H1 (cell line): ENCODE data around the gene ZBTB48. TPM values are rescaled to one million over a fixed set of nuclear protein-coding genes. Genes with fewer than 3 reads are reported as not detected.

ENCODE experiments used
- CBX8 ChIP-seq: fragments of 300-800, 300-1000 bp; sonication (generic); IDR thresholded peaks from 2 replicates; pipeline ENCODE4 v1.7.1; 2016; ENCODE audit warnings: low read depth, low read length, borderline replicate concordance
- YY1 ChIP-seq: IDR thresholded peaks from 2 replicates; pipeline ENCODE4 v1.6.1; 2011; ENCODE audit warnings: low read depth, mild to moderate bottlenecking, low read length
- polyA plus RNA-seq, 7 experiments: library from polyadenylated mRNA; depleted of rRNA in 3 of 7; stranded (reverse) in 5 of 7; unstranded in 2 of 7; fragments of >200 nt in 5 of 7; fragments of 200-250 nt in 2 of 7; gene quantifications; 1 replicate in 5 of 7; 2 replicates in 1 of 7; 4 replicates in 1 of 7; pipeline versions ENCODE4 v1.2.1 to v1.2.3, GENCODE V29; 2011 to 2013; ENCODE audit warnings: missing spikeins in 2 of 7, mixed read lengths in 2 of 7
- total RNA-seq: library from RNA; stranded (reverse); fragmentation: NEBNext Ultra II Directional; extraction: Animal tissue kit (Norgen Biotek cat#: 25700); gene quantifications from 2 replicates; pipeline ENCODE4 v1.2.1, GENCODE V29; 2021
- TF ChIP-seq, protein P1 (sequence below): IDR thresholded peaks from 2 replicates; pipeline ENCODE4 v1.6.1; 2012; ENCODE audit warnings: low read length, inconsistent platforms
- TF ChIP-seq, protein P2 (sequence below): IDR thresholded peaks from 2 replicates; pipeline ENCODE4 v1.6.1; 2011; ENCODE audit warnings: low read depth, mild to moderate bottlenecking, low read length; ENCODE audit not compliant: insufficient read depth

Gene ZBTB48
- total and polyA plus RNA-seq, 2 of the 8 experiments (the other 6 are each of a cell fraction or from before 2014, with no cell fraction given), result 28.2 to 28.8 TPM

DNA sequence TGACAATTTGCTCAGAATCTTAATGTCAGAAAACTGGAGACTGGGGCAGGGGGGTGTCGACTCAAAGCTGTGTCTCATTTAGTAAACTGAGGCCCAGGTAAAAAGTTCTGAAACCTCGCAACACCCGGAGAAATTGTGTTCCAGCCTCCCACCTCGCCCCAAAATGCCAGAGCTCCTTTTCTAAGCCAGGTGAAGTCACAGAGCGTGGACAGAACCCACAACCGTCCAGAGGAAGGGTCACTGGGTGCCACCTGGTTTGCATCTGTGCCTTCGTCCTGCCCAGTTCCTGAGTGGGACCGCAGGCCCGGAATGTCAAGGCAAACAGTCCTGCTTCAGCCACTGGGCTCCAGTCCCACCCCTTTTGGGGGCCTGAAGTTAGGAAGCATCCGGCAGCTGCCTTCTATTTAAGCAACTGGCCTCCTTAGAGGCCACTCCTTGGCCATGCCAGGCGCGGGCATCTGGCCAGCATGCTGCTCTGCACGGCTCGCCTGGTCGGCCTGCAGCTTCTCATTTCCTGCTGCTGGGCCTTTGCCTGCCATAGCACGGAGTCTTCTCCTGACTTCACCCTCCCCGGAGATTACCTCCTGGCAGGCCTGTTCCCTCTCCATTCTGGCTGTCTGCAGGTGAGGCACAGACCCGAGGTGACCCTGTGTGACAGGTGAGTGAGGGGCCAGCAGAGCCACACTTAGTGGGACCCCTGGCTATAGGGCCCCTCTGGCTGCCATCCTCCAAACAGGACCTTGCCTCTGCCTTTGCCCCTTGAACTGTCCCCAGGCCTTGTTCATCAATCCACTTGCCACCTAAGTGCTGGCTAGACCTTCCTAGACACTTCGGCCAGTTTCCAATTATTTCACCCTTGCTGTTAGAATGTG is 24.7 kb upstream of the ZBTB48 start, which contains the start of gene TAS1R1 (continued):
- TF ChIP-seq, protein P1, sequence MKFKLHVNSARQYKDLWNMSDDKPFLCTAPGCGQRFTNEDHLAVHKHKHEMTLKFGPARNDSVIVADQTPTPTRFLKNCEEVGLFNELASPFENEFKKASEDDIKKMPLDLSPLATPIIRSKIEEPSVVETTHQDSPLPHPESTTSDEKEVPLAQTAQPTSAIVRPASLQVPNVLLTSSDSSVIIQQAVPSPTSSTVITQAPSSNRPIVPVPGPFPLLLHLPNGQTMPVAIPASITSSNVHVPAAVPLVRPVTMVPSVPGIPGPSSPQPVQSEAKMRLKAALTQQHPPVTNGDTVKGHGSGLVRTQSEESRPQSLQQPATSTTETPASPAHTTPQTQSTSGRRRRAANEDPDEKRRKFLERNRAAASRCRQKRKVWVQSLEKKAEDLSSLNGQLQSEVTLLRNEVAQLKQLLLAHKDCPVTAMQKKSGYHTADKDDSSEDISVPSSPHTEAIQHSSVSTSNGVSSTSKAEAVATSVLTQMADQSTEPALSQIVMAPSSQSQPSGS, result no peak
- TF ChIP-seq CBX8 (no peak), YY1 (no peak)
- TF ChIP-seq, protein P2, sequence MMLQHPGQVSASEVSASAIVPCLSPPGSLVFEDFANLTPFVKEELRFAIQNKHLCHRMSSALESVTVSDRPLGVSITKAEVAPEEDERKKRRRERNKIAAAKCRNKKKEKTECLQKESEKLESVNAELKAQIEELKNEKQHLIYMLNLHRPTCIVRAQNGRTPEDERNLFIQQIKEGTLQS, result no peak
